Activated T-cell treated with anti-CD3 and anti-CD28 coated beads, Interleukin-2, amount 50 U/mL, for 48 hours (primary cell): ENCODE measurements around the gene CLRN3.

ENCODE experiments used
- DNase-seq, 2 experiments: peaks; one replicate each; pipeline ENCODE4 v3.0.0-alpha.2; 2020

Gene CLRN3

GRCh38 chr10:127874671-127875448 is 17.9 kb downstream of the CLRN3 start:
- no peak for DNase-seq

- no peak for DNase-seq
These were observed 18.8 kb downstream of the CLRN3 start for GRCh38 chr10:127873901-127874470.

GRCh38 chr10:127872871-127873600 is 19.7 kb downstream of the CLRN3 start:
- no peak for DNase-seq

GRCh38 chr10:127872011-127872761 is 20.6 kb downstream of the CLRN3 start:
- DNase-seq: no peak

- DNase-seq: no peak
These were observed 21.1 kb downstream of the CLRN3 start for GRCh38 chr10:127871631-127872010.

GRCh38 chr10:127869329-127869728 is 23.4 kb downstream of the CLRN3 start:
- no peak for DNase-seq

- DNase-seq: no peak
These were observed 24.9 kb downstream of the CLRN3 start for GRCh38 chr10:127867805-127868204.

- DNase-seq: no peak
These were observed 26.3 kb downstream of the CLRN3 start for GRCh38 chr10:127866276-127867013.

GRCh38 chr10:127863231-127863825 is 29.4 kb downstream of the CLRN3 start:
- no peak for DNase-seq

- no peak for DNase-seq
These were observed 32.1 kb downstream of the CLRN3 start for GRCh38 chr10:127860592-127860991.

GRCh38 chr10:127855976-127856375 is 36.8 kb downstream of the CLRN3 start:
- no peak for DNase-seq

- DNase-seq: no peak
These were observed 37.2 kb downstream of the CLRN3 start for GRCh38 chr10:127855591-127855881.

GRCh38 chr10:127854769-127855590 is 37.8 kb downstream of the CLRN3 start:
- no peak for DNase-seq

- peak; percentile 58 to 68 for DNase-seq
These were observed 38.6 kb downstream of the CLRN3 start for GRCh38 chr10:127853868-127854768.

- DNase-seq: no peak
These were observed 40.3 kb downstream of the CLRN3 start for GRCh38 chr10:127852456-127852855.

- DNase-seq: no peak
These were observed 41.0 kb downstream of the CLRN3 start for GRCh38 chr10:127851661-127852194.

GRCh38 chr10:127850944-127851343 is 41.8 kb downstream of the CLRN3 start:
- DNase-seq: no peak

GRCh38 chr10:127849921-127850320 is 42.8 kb downstream of the CLRN3 start:
- DNase-seq: no peak

- no peak for DNase-seq
These were observed 43.5 kb downstream of the CLRN3 start for GRCh38 chr10:127849224-127849623.

- no peak for DNase-seq
These were observed 44.5 kb downstream of the CLRN3 start for GRCh38 chr10:127848226-127848625.
